IPS-NIHi7 (cell line): Measurements from ENCODE around the gene GABRA6.
"Not testable (repeated sequence)": the region's sequence is repeated elsewhere in the genome, so short reads cannot be mapped to it uniquely, and the experiment has no call there.

Source experiments
- DNase-seq: peaks from one replicate; pipeline ENCODE4 v3.0.0; 2012; ENCODE audit warnings: mixed read lengths; ENCODE audit errors: extremely low spot score

The GABRA6 gene

DNA sequence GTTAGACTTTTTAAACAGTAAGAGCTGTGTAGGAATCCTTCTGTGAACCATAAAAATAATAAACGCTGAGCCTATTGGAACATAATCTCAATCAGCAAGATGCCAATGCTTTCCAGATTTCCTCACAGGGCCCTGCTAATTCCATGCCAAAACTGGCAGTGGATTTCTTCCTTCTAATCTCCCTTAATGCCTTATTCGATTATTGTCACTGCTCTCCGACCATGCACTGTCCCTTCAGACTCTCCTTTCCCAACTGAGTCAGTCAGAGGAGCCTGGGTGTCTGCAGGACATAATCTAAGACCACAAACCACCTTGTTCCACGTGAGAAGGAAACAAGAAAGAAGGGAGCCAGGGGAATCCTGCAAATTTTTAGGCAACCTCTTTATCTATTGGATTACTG, at the start of gene GABRA6:
TSS of gene GABRA6 (plus strand) at position 261 of the 400 bp plus-strand sequence. CDS start 269 bp downstream, outside the sequence.
- no peak for DNase-seq

DNA sequence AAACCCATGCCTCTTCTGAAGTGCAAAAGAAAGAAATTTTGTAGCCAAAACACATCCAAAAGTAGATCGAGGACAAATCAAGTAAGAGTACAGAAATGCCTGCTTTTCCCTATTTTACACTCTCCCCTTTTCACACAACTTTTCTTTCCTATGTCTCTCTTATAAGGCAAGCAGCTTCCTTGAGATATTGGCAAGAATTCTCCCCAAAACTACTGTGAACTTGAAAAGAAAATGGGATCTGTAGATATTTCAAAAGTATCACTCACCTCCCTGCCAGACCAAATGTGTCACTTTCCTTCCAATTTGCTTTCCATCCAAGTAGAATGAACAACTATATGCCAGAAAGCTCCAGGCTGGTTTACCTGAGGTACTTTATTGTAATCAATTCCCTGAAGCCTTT, 47.9 kb upstream of the GABRA6 start:
- DNase-seq: no peak

DNA sequence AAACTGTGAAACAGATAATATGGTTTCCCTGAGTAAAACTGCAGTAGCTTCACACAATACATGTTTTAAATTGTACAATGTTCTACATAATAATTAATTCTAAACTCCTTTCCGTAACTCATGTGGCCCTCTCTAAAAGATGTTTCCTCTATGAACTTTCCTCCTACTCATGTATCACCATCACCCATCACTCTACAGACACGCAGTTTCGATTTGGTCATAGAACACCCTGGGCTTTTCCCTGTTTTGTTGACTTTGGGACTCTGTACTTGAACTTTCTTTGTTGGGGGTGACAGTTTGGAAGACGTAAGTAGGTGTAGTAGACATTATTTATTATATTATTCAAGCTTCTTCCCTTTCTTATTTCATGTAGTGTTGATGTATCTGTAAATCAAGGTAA, 44.1 kb upstream of the GABRA6 start:
- no peak for DNase-seq

DNA sequence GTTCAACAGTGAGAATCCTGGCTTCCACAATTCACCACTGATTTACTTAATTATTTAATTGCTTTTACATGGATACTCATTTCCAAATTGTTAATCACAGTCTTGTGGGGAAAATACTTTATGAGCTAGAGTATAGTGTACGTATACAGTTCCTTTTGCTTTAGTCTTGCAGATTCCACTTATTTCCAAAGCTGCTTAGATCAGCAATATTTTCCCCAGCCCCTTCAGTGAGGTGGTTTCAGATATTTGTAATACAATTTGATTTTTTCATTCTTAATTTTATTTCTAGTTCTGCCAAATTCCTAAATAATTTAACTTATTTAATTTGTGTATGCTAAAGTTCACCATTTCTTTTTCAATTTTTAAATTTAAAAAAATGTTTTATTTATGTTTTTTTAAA, 40.3 kb upstream of the GABRA6 start:
- DNase-seq: no peak

DNA sequence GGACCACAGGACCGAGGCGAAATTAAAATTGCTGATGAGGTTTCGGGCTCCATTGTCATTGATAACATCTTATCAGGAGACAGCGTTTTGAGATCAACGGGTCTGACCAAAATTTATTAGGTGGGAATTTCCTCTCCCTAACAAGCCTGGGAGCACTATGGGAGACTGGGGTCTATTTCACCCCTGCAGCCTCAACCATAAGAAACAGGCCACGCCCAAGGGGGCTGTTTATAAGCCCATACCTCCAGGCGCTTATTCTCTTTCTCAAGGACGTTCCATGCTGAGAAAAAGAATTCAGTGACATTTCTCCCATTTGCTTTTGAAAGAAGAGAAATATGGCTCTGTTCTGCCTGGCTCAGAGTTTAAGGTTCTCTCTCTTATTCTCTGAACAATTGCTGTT, 33.6 kb upstream of the GABRA6 start:
- DNase-seq: not testable (repeated sequence)

DNA sequence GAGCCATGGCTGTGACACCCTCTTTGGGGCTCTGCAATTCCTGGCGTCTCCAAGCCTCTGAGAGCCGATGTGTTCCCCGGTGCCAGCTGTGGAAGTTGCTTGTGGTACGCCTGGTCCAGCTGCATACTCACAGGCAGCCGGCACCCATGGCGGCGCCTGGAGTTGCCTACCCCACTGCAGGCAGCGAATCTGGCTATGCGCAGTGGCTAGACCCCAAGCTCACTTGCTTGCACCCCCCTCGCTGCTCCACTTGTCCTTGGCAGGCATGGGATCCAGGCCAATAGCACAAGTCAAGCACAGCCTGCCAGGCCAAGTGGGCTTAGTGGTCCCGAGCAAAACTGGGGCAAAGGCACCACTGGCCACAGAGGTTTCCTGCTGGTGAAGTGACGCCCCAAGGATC, 24.7 kb upstream of the GABRA6 start:
- DNase-seq: no peak

DNA sequence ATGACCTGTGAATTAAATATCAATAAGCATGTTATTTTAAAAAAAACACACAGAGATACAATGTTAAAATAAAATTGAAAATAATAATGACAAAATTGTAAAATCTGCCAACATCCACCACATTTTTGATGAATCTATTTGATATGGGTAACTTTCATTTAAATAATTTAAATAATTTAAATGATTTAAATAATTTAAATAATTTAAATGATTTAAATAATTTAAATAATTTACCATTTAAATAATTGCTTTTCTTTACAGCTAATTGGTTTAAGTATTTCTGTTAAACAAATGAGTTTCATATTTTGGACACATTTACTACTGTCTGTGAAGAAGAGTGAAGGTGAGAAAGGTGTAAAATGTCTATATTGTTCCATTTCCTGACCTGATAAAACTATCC, 22.1 kb upstream of the GABRA6 start:
- DNase-seq: no peak

DNA sequence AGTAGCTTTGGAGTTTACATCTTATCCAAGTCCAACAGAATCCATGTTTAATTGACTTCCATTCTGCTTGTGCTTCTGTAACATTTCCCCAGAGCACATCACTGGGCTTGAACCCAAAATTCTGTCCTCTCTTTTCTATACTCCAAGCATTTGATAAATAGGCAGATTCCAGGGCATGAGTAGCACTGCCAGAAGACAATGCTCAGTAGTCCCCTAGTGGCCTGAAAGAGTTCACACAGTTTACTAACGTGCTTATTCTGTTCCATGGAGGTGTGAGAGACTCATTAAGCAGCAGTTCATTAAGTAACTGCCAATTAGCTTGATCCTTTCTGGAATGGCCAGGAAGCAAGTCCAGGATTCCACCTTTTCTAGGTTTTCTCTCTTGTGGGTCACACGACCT, 9.4 kb upstream of the GABRA6 start:
- DNase-seq: peak; percentile 28

DNA sequence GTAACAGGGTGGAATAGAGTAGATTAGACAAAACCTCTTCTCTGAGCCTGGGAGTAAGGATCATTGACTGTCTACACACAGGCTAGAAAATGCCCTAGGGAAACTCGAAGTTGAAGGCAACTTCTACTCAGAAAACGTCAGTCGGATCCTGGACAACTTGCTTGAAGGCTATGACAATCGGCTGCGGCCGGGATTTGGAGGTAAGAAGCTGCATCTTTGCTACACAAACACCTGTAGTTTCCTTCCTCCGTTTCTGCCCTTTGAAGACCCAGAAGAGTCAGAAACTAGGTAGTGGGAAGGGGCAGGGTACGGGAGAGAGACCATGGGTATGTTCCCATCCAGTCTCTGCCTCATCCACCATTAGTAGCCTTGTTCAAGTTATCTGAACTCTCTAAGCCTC, 628 bp downstream of the GABRA6 start:
- DNase-seq: no peak

DNA sequence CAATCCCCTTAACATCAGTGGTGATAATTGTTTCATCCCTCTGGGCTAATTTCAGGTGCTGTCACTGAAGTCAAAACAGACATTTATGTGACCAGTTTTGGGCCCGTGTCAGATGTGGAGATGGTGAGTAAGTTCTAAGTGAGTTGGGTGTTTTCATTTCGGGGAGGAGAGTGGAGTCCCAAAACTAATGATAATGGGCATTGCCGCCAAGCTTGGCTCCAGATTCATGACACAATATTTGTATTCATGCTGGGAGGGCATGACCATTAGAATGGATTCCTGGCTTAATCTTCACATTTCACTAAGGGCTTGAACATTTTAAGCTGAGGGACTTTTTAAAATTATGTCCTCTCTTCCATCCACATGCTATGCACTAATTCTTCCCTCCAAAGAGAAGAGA, 1.4 kb downstream of the GABRA6 start:
- no peak for DNase-seq

DNA sequence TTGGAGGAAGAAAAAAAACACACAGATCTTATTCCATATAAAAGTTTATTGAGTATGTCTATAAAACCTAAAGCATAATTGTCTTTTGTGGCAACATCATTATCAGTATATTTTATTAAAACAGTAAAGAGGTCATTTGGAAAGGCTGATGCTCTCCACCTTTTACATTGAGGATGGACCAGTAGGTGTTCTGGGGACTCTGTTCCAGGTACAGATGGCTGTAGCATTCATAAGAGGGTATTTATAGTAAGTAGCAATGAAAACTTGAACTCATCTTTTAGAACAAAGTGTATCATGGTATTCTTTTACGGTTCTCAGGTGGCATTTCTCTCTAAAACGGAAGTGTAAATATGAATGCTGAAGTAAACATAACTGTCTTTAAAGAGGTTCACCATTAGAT, 1.8 kb downstream of the GABRA6 start:
- no peak for DNase-seq

DNA sequence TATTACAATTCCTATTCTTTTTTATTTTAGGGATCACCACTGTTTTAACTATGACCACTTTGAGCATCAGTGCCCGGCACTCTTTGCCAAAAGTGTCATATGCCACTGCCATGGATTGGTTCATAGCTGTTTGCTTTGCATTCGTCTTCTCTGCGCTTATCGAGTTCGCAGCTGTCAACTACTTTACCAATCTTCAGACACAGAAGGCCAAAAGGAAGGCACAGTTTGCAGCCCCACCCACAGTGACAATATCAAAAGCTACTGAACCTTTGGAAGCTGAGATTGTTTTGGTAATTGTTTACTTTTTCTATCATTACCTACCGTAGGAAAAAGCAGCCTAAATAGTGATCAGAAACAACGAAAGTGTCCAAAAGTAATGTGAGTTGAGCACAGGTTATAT, 6.4 kb downstream of the GABRA6 start:
- no peak for DNase-seq

DNA sequence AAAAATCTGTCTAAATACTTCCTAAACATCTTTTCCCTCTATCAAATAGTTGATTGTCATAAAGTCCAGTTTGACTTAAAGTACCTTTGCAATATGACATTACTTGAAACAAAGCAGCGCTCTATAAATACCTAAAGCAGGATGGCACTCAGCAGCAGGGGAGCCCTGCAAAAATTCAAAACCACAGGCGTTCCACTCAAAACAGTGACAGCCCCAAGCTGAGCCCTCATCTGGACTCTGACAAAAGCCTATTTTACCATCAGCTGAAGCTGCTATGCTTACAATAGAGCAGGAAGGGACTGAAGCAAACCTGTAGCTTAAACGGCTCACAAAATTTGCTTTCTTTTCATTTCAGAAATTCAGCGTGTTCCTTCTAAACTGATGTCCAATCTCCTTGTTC, 11.5 kb downstream of the GABRA6 start:
- no peak for DNase-seq

DNA sequence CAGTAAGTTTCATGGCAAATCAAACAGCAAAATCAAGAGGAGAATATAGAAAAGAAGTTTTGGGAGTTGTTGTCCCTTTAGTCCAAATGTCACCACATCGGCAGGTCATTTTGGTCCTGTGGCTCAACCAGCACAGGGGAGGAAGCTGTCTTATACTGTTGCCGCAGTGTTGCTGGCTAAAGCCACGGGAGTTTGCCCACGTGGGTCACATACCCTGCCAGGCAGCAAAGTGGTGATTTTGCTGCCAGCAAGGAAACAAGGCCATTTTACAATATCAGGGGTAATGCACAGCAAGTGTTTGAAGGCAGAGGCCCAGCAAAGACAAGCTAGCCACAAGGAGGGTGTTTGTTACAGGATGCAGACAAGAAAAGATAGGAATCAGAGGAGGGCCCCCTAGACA, 14.5 kb downstream of the GABRA6 start:
- DNase-seq: no peak

DNA sequence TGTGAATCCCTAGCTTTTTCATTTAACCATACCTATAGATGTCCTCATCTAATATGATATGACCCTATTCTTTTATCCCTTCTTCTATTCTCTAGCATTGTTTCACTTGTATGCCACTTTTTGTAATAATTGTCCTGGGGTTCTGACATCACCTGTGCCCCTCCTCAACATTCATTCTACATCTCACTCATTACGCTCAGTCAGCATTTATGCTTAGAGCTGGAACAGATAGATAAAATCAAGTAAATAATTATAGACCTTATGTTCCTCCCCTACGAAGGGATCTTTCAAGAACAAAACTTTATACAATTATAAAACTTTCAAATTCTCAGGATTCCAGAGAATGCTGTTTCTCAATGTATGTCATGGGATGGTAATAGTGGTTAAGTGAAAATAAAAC, 18.0 kb downstream of the GABRA6 start:
- DNase-seq: no peak

DNA sequence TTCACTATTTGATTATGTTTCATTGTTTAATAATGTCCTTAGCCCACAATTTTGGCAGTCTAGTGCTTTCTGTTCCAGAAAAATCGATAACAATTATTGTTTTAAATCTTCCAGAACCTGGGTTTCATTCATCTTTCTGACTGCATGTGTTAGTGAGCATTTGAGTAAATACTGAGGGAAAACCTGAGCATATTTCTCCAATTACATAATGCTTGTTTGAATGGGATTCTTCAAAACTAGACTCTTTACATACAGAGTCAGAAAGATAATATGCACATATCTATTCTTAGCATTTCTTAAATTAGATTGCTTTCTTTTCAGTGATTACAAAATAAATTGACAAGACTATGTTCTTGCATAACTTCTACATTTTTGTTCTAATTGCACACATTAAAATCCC, 21.9 kb downstream of the GABRA6 start:
- DNase-seq: no peak

DNA sequence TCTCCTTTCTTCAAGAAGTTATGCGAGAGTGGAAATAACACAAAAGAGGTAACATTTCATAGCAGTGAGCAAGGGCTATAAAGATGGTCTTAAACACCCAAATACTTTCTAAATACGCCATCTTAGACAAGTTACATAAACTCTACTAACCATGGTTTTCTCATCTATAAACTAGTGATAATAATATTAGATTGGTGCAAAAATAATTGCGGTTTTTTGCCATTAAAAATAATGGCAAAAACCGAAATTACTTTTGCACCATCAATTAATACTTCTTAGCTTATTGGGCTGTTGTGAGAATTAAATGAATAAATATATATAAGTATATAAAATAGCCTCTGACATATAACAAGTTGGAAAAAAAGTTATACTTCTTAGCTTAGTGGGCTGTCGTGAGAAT, 23.7 kb downstream of the GABRA6 start:
- DNase-seq: no peak

DNA sequence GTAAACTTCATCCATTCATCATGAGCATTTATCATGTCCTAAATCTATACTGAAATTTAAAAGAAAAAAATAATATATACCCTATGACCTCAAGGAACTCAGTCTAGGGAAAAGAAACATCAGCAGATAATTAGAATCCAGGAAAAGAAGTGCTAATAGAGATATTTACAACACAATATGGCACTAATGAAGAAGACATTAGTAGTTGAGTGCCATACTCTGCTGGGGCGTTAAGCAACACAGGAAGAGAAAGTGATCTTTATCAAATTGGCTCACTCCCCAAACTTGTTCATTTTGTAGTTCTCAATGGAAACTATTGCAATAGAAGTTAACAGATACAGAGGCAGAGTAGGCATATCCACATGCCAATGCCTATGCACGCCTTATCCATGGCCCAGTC, 27.5 kb downstream of the GABRA6 start:
- no peak for DNase-seq

DNA sequence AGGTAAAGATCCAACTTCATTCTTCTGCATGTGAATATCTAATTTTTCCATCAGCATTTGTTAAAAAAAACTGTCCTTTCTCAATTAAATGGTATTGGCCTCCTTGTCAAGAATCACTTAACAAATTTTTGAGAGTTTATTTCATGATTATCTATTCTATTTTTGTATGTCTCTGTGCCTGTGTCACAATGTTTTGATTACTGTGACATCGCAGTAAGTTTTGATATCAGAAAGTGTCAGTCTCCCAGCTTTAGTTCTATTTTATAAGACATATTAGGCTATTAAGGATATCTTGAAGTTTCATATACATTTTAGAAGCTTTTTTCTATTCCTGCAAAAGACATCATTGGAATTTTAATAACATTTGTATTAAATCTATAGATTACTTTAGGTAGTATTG, 33.6 kb downstream of the GABRA6 start:
- no peak for DNase-seq

DNA sequence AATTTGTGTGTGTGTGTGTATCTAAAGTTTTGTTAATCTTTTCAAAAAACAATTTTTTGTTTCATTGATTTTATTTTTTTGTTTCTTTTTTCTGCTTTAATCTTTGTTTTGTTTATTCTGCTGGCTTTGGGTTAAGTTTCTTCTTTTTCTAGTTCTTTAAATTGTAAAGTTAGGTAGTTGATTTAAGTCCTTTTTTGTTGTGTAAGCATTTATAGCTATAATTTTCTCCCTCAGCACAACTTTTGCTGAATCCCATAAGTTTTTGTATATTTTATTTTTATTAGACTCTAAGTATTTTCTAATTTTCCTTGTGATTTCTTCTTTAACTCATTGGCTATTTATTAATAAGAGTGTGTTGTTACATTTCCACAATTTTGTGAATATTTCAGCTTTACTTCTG, 34.9 kb downstream of the GABRA6 start:
- DNase-seq: no peak

DNA sequence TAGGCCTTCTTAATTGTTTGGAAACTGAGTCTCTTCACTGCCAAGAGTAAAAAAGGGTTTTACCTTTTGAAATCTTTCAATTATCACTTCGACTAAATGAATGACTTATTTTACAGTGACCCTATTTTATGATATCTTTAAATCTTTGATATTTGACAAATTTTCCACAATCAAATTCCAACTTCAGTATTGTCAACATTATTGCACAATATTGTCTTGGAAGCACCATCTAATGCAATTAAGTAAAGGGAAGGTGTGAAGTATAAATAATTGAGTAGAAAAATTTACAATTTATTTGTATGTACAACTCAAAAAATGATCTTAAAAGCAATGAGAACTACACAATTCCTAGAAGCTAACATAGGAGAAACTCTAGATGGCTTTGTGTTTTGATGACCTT, 49.2 kb downstream of the GABRA6 start:
- DNase-seq: no peak

DNA sequence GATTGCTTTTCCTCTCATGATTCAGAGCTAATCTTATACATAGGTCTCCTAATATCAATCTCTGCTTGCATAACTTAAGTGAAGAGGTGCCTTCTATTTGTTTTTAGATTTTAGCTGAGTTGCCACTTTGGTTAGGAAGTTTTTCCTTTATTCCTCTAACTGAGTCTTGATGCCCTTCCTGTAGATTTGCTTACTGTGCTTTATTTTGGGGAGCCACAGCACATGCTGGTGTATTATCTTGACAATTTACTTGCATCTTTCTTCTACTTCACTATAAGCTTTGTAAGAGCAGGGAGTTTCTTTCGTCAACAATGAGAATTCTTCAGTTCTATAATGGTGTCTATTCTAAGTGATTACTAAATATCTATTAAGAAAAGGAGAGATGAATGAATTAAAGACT, 54.9 kb downstream of the GABRA6 start:
- no peak for DNase-seq

DNA sequence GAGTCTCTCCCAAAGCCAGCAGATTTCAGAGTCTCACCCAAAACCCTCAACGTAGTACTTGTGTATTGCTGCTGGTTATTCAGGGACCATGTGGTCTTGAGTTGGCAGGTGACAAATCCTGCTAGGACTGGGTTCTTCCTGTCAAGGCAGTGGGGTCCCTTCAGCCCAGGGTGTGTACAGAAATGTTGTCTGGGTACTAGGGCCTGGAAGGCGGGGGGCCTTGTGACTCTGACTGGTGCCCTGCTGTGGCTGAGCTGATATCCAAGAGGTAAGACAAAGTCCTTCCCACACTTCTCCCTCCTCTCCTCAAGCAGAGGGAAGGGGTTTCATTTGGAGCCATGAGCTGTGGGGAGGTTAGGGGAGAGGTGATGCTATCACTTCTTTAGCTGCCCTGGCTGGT, 58.8 kb downstream of the GABRA6 start:
- DNase-seq: no peak

DNA sequence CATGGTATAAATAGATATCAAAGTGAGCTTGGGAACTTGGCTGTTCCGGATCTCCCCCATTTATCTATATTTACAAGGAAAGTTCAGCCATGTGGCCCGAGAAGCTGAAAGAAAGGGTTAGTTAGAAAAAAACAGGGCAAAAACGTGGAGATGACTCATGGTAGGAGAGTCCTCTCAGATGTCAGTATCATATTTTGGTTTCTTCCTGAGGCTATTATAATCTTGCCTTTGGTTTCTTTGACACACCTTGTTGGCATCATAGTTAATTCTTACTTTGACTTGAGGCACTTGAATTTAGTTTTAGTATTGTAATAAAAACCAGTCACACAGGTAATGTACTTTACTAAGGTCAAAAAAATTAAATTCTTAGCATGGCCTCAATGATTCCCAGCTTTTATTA, 59.9 kb downstream of the GABRA6 start:
- no peak for DNase-seq

DNA sequence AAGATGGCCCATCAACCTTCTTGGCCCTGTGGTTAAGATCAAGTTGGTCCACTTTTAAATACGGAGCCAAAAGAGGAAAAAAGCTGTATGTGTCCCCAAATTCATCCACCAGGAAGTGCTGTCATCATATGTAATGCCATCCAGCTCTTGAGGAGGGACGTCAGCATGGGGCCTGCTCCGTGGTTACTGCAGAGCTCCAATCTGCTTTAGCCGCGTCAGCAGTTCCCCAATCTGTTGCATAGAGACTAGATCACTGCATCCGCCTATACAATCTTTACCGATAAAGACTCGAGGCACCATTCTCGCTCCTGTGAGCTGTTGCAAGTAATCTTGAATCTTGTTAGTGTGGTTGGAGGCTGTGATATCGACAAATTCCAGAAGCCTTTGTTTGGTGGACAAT, 65.7 kb downstream of the GABRA6 start:
- no peak for DNase-seq
